ENCODE data around the gene PRTN3.

PRTN3 gene

DNA sequence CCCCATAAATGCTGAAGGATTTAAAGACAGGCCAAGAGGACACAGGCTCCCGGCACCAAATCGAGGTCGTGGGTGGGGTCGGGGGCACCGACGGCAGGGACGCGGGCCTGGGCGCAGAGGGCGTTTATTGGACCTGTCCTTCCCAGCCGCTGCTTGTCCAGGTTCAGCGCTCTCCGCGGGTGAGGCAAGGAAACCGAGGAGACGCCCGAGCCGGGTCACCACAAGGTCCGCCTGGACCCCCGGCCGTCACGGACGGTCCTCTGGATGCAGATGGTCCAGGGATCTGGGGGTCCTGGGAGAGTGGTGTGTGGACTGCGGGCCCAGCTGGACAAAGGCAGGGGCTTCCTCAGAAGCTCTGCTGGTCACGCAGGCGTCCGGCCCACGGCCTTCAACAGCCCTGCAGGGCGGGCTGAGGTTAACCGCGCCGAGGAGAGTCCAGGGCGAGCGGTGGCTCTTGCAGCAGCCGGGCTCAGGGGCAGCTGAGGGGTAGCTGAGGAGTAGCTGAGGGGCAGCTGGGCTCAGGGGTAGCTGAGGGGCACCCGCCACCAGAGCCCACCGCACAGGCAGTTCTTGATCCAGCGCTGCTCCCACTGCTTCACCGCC, 27.2 kb downstream of the PRTN3 start:
- no peak for TF ChIP-seq CTCF (IDR thresholded peaks at IDR 0.05; ENCODE audit: insufficient read depth, missing control alignments)
- FAIRE-seq (no peak), DNase-seq (ENCODE audit: insufficient read length, low spot score) (no peak)

DNA sequence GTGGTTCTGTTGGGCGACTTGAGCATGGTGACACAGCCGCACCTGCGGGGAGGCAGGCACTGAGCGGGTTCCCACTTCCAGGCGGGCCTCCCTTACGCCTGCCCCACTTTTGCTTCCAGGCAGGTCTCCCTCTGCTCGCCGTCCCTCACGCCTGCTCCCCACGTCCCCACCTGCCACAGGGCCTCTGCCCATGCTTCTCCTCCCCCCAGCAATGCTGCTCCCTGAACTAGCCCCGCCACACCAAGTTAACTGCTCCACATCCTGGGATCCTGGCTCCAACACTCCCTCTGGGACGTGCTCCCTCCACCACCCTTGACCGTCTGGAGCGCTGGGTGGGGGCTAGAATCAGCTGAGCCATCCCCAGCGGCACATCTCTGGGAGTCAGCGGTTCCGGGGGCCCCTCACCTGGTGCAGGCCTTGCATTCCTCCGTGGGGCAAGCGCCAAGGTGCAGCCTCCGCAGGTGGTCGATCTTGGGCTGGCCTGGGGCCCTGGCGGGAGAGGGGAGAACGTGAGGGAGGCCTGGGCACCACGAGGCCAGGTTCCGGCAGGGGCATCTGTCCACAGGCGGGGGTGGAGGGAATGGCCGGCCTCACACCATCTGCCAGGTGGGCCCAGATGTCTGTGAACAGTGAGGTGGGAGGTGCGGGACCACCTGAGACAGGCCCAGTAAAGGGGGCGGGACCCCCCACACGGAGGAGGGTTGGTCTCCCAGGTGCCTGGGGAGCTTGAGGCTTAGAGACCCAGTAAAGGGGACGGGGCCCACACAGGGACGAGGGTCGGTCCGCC, 27.9 kb downstream of the PRTN3 start:
- FAIRE-seq, result no peak

GRCh38 chr19:869245-870177, 28.7 kb downstream of the PRTN3 start:
- DNase-seq (ENCODE audit: insufficient read length, low spot score) (no peak), FAIRE-seq (no peak)
- no peak for TF ChIP-seq CTCF (IDR thresholded peaks at IDR 0.05; ENCODE audit: insufficient read depth, missing control alignments)

More for the DNA sequence above, 27.9 kb downstream of the PRTN3 start:
- DNase-seq (ENCODE audit: insufficient read length, low spot score), result no peak
- TF ChIP-seq CTCF (IDR thresholded peaks at IDR 0.05; ENCODE audit: insufficient read depth, missing control alignments), result no peak

DNA sequence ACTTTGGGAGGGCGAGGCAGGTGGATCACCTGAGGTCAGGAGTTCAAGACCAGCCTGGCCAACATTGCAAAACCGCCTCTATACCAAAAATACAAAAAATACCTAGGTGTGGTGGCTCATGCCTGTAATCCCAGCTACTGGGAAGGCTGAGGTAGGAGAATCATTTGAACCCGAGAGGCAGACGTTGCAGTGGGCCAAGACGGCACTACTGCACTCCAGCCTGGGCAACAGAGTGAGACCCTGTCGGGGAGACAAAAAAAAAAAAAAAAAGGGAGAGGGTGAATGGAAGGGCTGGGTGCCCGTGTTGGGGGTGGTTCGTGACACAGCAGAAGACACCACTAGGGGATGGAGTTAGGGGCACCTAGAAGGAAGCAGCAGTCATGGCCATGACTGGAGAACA, 29.5 kb downstream of the PRTN3 start:
- DNase-seq (ENCODE audit: insufficient read length, low spot score) (no peak), FAIRE-seq (no peak)
- no peak for TF ChIP-seq CTCF (IDR thresholded peaks at IDR 0.05; ENCODE audit: insufficient read depth, missing control alignments)

GRCh38 chr19:870963-871401, 30.2 kb downstream of the PRTN3 start:
- FAIRE-seq (no peak), DNase-seq (ENCODE audit: insufficient read length, low spot score) (no peak)
- TF ChIP-seq CTCF (IDR thresholded peaks at IDR 0.05; ENCODE audit: insufficient read depth, missing control alignments), result no peak

DNA sequence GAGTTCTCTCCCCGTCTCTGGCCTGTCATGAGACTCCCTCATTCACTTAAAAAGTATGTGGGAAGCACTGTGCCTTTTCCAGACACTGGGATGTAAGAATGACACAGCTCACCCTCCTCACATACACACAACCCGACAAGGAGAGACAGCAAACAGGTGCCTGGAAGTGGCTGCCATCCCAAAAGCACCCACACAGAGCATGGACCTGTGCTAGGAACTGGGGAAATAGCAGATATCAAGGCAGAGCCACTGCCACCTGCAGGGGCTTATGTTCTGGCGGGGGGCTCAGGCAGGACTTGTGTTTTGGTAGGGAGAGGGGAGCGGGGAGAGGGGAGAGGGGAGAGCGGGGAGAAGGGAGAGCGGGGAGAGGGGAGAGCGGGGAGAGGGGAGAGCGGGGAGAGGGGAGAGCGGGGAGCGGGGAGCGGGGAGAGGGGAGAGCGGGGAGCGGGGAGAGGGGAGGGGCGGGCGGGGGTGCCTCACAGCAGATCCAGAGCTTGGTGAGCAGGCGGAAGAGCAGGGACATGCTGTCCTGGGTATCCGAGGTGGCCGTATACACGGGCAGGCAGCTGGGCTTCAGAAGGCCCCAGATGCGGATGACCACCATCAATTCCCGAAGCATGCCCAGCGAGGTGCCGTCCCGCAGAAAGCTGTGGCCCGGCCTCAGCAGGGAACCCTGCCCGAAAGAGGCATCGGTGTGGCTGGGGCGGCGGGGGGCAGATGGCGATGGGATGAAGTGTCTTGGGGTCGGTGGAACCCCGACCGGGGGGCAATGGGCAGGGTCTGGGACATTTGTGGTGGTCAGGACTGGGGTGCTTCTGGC, 30.9 kb downstream of the PRTN3 start:
- DNase-seq (ENCODE audit: insufficient read length, low spot score), result peak; percentile 74
- TF ChIP-seq CTCF (IDR thresholded peaks at IDR 0.05; ENCODE audit: insufficient read depth, missing control alignments), result no peak
- no peak for FAIRE-seq

Data from D721Med (cell line).